Hepatocyte (in vitro differentiated cells): ENCODE data around the gene SEMA3D. TPM values are rescaled to one million over a fixed set of nuclear protein-coding genes. Genes with fewer than 3 reads are reported as not detected.
"Not testable (repeated sequence)": the region's sequence is repeated elsewhere in the genome, so short reads cannot be mapped to it uniquely, and the experiment has no call there.

Experiments used
- DNase-seq: peaks from one replicate; pipeline ENCODE4 v3.0.0-alpha.2; 2016; ENCODE audit warnings: low spot score
- H2AFZ ChIP-seq: fragments of 200-600 bp; sonication (generic); 2 replicates; pipeline ENCODE4 v1.6.0; 2016; ENCODE audit warnings: antibody characterized with exemption, mild to moderate bottlenecking
- H3K27ac ChIP-seq: fragments of 200-600 bp; sonication (generic); 2 replicates; pipeline ENCODE4 v1.5.1; 2016; ENCODE audit warnings: mild to moderate bottlenecking
- H3K27me3 ChIP-seq: fragments of 200-600 bp; sonication (generic); 2 replicates; pipeline ENCODE4 v1.6.1; 2016
- H3K36me3 ChIP-seq: fragments of 200-600 bp; sonication (generic); replicated peaks from 2 replicates; pipeline ENCODE4 v1.5.1; 2016; ENCODE audit warnings: low read depth; ENCODE audit not compliant: insufficient read depth
- H3K4me1 ChIP-seq: fragments of 200-600 bp; sonication (generic); 2 replicates; pipeline ENCODE4 v1.5.1; 2016; ENCODE audit warnings: mild to moderate bottlenecking, moderate library complexity; ENCODE audit not compliant: insufficient read depth
- H3K4me2 ChIP-seq: fragments of 200-600 bp; sonication (generic); 2 replicates; pipeline ENCODE4 v1.6.0; 2016
- H3K4me3 ChIP-seq: fragments of 200-600 bp; sonication (generic); 2 replicates; pipeline ENCODE4 v1.5.1; 2016; ENCODE audit warnings: mild to moderate bottlenecking
- H3K79me2 ChIP-seq: fragments of 200-600 bp; sonication (generic); 2 replicates; pipeline ENCODE4 v1.6.0; 2017; ENCODE audit warnings: mild to moderate bottlenecking
- H3K9me2 ChIP-seq: fragments of 200-600 bp; sonication (generic); replicated peaks from 2 replicates; pipeline ENCODE4 v1.6.0; 2017; ENCODE audit warnings: mild to moderate bottlenecking; ENCODE audit not compliant: insufficient read depth
- H3K9me3 ChIP-seq: fragments of 200-600 bp; sonication (generic); 2 replicates; pipeline ENCODE4 v1.5.1; 2016; ENCODE audit warnings: low read depth, mild to moderate bottlenecking
- H4K20me1 ChIP-seq: fragments of 200-600 bp; sonication (generic); 2 replicates; pipeline ENCODE4 v1.6.0; 2016; ENCODE audit warnings: mild to moderate bottlenecking; ENCODE audit not compliant: insufficient read depth, poor library complexity, severe bottlenecking
- CTCF ChIP-seq: fragments of 200-600 bp; sonication (generic); IDR thresholded peaks from 2 replicates; pipeline ENCODE4 v1.5.1; 2016; ENCODE audit warnings: antibody characterized with exemption, mild to moderate bottlenecking; ENCODE audit not compliant: poor library complexity
- EZH2 ChIP-seq: fragments of 200-600 bp; sonication (generic); IDR thresholded peaks from 2 replicates; pipeline ENCODE4 v1.6.1; 2016; ENCODE audit warnings: antibody characterized with exemption, mild to moderate bottlenecking, borderline replicate concordance
- EZH2phosphoT487 ChIP-seq: fragments of 200-600 bp; sonication (generic); IDR thresholded peaks from one replicate; pipeline ENCODE4 v1.6.1; 2018; ENCODE audit warnings: antibody characterized with exemption, mild to moderate bottlenecking, low read depth, moderate library complexity; ENCODE audit not compliant: unreplicated experiment, severe bottlenecking
- WGBS: methylation state at CpG from one replicate; pipeline ENCODE4 v1.1.6; 2016; ENCODE audit warnings: low lambda C conversion rate; ENCODE audit errors: missing lambda C conversion rate; 5-methylcytosine and 5-hydroxymethylcytosine counted together
- polyA plus RNA-seq: library from polyadenylated mRNA; unstranded; fragments of >200 nt; fragmentation: Nextera tagmentation; extraction: Ambion mirVana; gene quantifications from 2 replicates; pipeline ENCODE4 v1.2.1, GENCODE V29; 2016
- total RNA-seq: library from RNA; depleted of rRNA; stranded (reverse); fragments of >200 nt; gene quantifications from 2 replicates; pipeline ENCODE4 v1.2.3, GENCODE V29; 2014

The SEMA3D gene
- total and polyA plus RNA-seq, 2 experiments from 2014 or later = 18.7 to 44.9 TPM

- Histone ChIP-seq H3K4me1 (no peaks in the 10 kb centered on the region), H3K4me2 (no peak overlapping the region), H3K27ac (no peak overlapping the region), H3K4me3 (no peak overlapping the region), H3K79me2 (no peaks in the 10 kb centered on the region), H3K9me2 (no peaks in the 10 kb centered on the region), H3K9me3 (no peaks in the 10 kb centered on the region), H2AFZ (no peak overlapping the region), H4K20me1 (no peaks in the 10 kb centered on the region), H3K27me3 (no peaks in the 10 kb centered on the region), H3K36me3 (no peaks in the 10 kb centered on the region)
- 83% methylated on average over 1 of the region's 1 CpG for WGBS
- no peak for TF ChIP-seq CTCF
- no peak for TF ChIP-seq EZH2
- no peak for TF ChIP-seq EZH2phosphoT487
- no peak for DNase-seq
Observed at GRCh38 chr7:85000735-85001350, 186.0 kb downstream of the SEMA3D start.

- no peak for DNase-seq
- Histone ChIP-seq H3K9me3 (no peaks in the 10 kb centered on the region), H4K20me1 (no peaks in the 10 kb centered on the region), H3K4me3 (no peak overlapping the region), H3K27me3 (no peaks in the 10 kb centered on the region), H3K27ac (no peak overlapping the region), H3K36me3 (no peaks in the 10 kb centered on the region), H3K4me1 (no peaks in the 10 kb centered on the region), H3K4me2 (no peak overlapping the region), H3K79me2 (no peaks in the 10 kb centered on the region), H3K9me2 (no peaks in the 10 kb centered on the region), H2AFZ (no peak overlapping the region)
- TF ChIP-seq EZH2phosphoT487 (no peak), EZH2 (no peak), CTCF (no peak)
- WGBS = 91% methylated on average over 8 of the region's 8 CpGs
Observed at GRCh38 chr7:84999450-84999849, 187.4 kb downstream of the SEMA3D start.

- Histone ChIP-seq H3K27ac (no peak overlapping the region), H3K9me2 (no peaks in the 10 kb centered on the region), H3K4me2 (no peak overlapping the region), H3K4me3 (no peak overlapping the region), H3K9me3 (no peaks in the 10 kb centered on the region), H3K4me1 (no peaks in the 10 kb centered on the region), H4K20me1 (no peaks in the 10 kb centered on the region), H3K36me3 (no peaks in the 10 kb centered on the region), H3K27me3 (no peaks in the 10 kb centered on the region), H3K79me2 (no peaks in the 10 kb centered on the region), H2AFZ (no peak overlapping the region)
- TF ChIP-seq EZH2 (no peak), CTCF (no peak), EZH2phosphoT487 (no peak)
- DNase-seq = no peak
Observed at GRCh38 chr7:84998665-84999064, 188.2 kb downstream of the SEMA3D start.

GRCh38 chr7:84997626-84998025, 189.2 kb downstream of the SEMA3D start:
- TF ChIP-seq EZH2 (no peak), EZH2phosphoT487 (no peak), CTCF (no peak)
- no peak overlapping the region for H3K4me2 ChIP-seq
- H3K27me3 ChIP-seq = no peaks in the 10 kb centered on the region
- DNase-seq = no peak
- H3K27ac ChIP-seq = no peak overlapping the region
- no peaks in the 10 kb centered on the region for H3K9me3 ChIP-seq
- WGBS = 78% methylated on average over 2 of the region's 2 CpGs
- no peak overlapping the region for H2AFZ ChIP-seq
- no peaks in the 10 kb centered on the region for H3K36me3 ChIP-seq
- H4K20me1 ChIP-seq = no peaks in the 10 kb centered on the region
- H3K4me3 ChIP-seq = no peak overlapping the region
- H3K4me1 ChIP-seq = no peaks in the 10 kb centered on the region
- H3K79me2 ChIP-seq = no peaks in the 10 kb centered on the region
- H3K9me2 ChIP-seq = no peaks in the 10 kb centered on the region

- H3K9me3 ChIP-seq, H4K20me1 ChIP-seq, H3K9me2 ChIP-seq, H3K36me3 ChIP-seq, DNase-seq, H3K27me3 ChIP-seq, H3K4me3 ChIP-seq, H3K4me2 ChIP-seq, H3K27ac ChIP-seq, H2AFZ ChIP-seq, H3K4me1 ChIP-seq, H3K79me2 ChIP-seq: not testable (repeated sequence)
- 96% methylated on average over 9 of the region's 9 CpGs for WGBS
Observed at GRCh38 chr7:84992954-84993353, 193.9 kb downstream of the SEMA3D start.
